Hematopoietic multipotent progenitor cell treated with erythropoietin and hydrocortisone succinate and interleukin-3 and kit ligand, for 17 days (in vitro differentiated cells): ENCODE measurements around the gene SAV1.
"Not testable (repeated sequence)": the region's sequence is repeated elsewhere in the genome, so short reads cannot be mapped to it uniquely, and the experiment has no call there.

Experiments
- DNase-seq: peaks from one replicate; pipeline ENCODE4 v3.0.0-alpha.2; 2015; ENCODE audit warnings: low spot score

Gene SAV1

DNA sequence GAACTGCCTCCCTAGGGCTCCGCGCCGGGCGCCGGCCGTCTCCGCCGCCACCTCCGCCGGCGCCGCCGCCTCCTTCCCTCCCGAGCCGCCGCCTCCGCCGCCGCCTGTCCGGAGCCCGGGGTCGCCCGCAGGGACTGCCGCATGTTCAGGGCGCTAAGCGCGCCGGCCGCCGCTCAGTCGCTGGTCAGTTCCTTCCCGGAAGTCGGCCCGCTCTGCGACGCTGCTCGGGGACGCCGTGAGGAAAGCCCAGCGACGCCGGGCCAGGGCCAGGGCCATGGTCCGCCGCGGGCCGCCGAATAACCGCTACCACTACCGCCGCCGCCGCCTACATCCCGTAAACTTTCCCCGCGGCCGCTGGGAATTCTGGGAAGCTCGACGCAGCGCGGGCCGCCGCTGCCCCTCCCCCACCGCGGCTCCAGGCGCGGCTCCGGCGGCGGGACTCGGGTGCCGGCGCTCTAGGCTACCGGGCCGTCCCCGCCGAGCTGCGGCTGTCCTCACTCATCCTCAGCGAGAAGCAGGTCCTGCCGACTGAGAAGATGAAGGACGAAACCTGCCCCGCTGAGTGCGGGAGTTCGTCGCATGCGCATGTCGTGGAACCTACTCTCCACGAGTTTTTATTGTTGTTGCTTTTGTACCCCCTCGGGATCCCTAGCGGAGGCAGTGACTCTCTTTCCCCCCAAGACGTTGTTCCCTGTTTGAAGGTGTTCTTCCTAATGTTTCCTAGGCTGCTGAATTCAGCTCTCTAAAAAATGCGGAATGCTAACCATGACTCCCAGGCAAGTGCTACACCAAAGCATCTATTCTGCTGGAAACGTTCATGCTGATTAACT lies at the start of gene SAV1:
SAV1 (minus strand) TSS at position 311 of the 830 bp plus-strand sequence. CDS start 339 bp downstream, outside the sequence.
- peak; percentile 76 for DNase-seq

DNA sequence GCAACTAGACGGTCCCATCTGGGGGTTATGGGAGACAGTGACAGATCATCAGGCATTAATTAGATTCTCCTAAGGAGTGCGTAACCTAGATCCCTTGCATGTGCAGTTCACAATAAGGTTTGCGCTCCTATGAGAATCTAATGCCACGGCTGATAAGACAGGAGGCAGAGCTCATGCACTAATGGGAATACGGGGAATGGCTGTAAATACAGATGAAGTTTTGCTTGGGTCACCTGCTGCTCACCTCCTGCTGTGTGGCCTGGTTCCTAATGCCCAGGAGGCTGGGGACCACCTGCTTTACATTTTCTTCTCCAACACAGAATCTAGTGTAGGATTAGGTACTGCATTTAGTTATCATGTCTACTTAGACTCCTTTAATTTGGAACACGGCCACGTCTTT lies 49.7 kb upstream of the SAV1 start:
- no peak for DNase-seq

- DNase-seq = peak; percentile 21
These were observed 46.5 kb upstream of the SAV1 start for GRCh38 chr14:50714450-50715073.

DNA sequence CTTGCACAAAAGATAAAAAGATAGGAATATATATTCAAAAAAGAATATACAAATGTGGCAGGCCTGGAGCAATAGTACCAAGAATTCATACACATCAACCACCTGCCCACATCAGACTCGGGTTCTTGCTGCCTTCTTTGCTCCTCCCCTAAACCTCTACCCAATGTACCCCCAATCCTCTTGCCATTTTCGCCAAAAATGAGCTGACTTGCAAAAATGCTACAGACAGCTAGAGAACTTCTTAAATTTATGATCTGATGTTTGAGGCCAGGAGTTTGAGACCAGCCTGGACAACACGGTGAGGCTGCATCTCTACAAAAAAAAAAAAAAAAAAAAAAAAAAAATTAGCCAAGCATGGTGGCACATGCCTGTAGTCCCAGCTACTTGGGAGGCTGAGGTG lies 42.9 kb upstream of the SAV1 start:
- no peak for DNase-seq

DNA sequence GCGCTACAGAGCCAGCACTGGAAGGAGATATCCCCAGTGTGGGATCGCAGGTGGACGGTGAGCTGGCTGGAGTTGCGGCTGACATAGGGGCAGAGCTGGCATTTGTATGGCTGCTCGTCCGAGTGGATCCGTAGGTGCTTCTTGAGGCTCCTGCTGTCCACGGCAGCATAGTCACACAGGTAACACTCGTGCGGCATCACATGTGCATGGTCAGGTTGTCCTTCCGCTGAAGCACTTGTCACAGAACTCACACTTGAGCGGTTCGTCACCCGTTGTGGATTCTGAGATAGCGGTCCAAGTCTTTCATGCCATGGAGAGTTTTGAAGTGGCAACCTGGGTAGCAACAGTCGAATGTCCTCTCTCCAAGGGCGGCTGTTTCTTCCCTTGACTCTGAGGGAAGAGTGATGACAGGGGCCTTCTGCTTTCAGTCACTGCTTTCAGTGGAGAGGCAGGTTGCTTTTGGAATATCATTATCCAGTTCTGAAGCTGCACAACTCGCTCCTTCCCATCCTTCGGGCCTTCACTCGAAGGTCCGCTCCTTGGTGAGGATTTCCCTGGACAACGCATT lies 37.0 kb upstream of the SAV1 start:
- no peak for DNase-seq

DNA sequence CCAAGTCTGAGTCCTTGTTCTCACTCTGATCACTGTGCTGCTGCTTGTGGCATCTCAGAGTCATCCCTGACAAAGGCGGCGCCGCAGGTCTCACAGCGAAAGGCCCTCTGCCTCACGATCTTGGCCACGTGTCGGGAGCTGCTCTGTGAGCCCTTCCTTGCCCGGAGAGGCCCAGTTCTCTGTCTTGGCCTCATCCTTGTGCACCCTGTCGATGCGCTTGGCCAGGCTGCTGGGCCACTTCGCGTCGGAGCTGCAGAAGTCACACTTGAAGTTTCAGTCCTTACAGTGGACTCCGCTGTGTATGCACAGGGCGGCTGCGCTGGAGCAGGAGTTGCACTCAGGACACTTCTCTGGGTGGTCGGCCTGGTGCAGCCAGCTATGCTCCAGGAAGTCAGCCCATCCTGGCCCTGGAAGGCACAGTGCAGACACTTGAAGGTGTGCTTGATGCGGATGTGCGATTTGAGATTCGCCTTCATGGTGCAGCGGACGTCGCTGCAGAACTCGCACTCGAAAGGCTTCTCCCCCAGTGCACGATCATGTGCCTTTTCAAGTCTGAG lies 36.4 kb upstream of the SAV1 start:
- no peak for DNase-seq

DNA sequence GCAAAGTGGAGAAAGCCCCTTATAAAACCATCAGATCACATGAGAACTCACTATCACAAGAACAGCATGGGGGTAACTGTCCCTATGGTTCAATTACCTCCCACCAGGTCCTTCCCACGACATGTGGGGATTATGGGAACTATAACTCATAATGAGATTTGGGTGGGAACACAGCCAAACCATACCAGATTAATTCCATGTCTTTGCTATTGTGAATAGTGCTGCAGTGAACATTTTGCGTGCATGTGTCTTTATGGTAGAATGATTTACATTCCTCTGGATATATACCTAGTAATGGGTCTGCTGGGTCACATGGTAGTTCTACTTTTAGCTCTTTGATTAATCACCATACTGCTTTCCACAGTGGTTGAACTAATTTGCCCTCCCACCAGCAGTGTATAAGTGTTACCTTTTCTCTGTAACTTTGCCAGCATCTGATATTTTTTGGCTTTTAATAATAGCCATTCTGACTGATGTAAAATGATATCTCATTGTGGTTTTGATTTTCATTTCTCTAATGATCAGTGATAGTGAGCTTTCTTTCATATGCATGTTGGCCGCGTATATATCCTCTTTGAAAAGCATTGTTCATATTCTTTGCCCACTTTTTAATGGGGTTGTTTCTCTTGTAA lies 29.7 kb upstream of the SAV1 start:
- DNase-seq = no peak

GRCh38 chr14:50694260-50694659 lies 26.2 kb upstream of the SAV1 start:
- not testable (repeated sequence) for DNase-seq

DNA sequence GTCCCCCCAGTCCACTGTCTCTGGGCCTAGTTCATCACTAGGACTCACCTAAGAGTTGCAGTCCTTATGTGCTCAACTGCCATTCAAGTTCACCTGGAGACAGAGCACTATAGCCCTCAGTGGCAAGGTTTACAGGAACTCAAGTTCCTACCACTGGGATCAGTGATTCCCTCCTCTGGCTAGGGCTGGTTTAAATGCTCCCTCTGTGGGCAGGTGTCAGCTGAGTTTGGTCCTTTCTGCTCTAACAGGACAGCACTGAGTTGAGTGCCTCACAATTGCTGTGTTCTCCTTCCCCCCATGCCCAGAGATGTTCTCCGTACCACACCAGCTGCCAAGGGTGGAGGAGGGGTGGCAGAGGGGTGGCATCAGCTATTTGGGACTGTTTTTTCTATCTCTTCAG lies 20.8 kb upstream of the SAV1 start:
- DNase-seq = no peak

DNA sequence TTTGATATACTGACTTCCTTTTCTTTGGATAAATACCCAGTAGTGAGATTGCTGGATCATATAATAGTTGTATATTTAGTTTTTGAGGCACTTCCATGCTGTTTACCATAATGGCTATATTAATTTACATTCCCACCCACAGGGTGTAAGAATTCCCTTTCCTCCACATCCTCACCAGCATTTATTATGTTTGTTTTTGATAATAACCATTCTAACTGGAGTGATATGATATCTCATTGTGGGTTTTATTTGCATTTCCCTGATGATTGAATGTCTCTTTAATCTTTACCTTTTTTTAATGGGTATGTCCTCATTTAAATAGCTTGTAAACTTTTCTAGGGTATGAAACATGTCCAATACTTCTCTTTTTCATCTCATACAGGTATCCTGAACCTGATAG lies 11.6 kb upstream of the SAV1 start:
- no peak for DNase-seq

- no peak for DNase-seq
These were observed 10.1 kb upstream of the SAV1 start for GRCh38 chr14:50678163-50678562.

DNA sequence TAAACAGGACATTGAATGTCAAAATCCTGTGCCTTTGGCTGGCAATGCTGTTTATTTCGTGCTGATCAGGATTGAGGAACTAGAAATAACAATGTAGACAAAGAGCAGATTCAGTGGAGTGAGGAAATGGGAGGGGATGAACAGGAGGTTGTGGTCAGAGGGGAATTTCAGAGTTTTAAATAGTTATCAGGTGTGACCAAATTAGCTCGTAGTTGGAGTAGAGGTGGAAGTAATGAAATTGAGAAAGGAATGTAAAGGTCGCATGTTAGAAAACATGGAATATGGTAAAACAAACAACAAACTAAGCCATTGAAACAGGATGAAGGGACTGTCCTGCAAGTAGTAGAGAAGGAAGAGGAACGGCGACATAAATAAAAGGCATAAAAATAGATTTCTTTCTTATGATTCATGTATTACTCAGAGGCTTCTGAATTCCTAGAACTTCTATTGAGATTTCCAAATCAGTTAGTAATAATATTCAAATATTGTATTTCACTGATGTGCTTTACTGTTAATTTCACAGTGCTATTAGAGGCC lies 9.5 kb upstream of the SAV1 start:
- no peak for DNase-seq

DNA sequence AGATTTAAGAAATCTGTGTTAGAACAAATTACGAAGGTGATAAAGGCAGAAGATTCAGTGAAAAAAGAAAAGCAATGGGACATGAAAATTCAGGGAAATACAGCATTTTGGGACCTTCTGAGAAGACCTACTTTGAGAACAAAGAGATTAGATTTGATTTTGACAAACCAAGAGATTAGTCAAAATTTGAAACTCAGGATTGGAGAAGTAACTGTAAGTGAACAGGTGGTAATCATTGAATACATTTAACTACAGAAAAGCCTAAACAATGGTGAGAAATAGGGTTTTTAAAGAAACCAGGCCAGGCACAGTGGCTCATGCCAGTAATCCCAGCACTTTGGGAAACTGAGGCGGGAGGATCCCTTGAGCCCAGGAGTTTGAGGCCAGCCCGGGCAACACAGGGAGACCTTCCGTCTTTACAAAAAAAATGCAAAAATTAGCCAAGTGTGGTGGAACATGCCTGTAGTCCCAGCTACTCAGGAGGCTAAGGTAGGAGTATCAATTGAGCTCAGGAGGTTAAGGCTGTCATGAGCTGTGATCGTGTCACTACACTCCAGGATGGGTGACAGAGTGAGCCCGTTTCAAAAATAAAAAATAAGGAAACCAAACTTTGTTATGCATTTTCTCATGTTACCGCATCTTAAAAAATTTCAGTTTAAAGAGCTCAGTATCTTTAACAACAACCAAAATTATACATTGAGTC lies 8.9 kb upstream of the SAV1 start:
- DNase-seq = no peak

GRCh38 chr14:50675597-50675996 lies 7.5 kb upstream of the SAV1 start:
- DNase-seq = no peak

DNA sequence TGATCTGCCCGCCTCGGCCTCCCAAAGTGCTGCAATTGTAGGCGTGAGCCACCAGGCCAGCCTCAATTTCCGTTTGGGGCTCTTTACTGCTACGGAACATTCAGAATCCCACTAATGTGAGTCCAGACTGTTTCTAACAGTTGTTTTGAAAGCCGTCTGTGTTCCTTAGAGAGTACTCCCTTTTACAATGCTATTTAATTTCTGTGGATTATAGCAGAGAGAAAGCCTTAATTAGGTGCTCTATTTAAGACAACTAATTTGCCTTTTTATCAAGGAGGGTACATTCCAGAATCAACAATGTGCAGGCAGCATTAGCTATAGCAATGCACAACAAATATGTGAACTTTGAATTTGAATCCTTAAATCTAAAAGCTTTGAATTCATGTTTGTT lies 2.8 kb upstream of the SAV1 start:
- DNase-seq = no peak

DNA sequence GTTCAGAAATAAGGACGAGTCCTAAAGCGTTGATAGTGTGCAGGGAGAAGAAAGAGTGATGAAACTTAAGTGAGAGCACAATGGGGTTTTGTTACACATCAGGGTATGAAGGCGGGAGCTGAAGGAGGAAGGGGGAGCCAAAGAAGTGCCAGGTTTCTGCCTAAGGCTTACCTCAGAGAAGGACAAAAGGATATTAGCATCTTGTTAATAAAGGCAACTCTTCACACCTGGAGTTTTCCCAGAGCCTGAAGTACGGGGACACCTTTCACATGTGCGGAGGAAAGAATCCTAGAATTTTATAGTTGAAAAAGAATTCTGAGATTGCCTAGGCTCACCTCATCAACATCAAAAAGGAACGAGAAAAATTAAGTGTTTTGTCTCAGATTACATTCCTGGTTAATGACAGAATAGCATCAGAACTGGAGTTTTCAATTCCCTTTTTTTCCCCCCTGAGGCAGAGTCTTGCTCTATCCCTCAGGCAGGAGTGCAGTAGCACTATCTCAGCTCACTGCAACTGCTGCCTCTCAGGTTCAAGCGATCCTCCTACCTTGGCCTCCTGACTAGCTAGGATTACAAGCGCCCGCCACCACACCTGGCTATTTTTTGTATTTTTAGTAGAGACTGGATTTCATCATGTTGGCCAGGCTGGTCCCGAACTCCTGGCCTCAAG lies 2.2 kb upstream of the SAV1 start:
- DNase-seq = no peak

DNA sequence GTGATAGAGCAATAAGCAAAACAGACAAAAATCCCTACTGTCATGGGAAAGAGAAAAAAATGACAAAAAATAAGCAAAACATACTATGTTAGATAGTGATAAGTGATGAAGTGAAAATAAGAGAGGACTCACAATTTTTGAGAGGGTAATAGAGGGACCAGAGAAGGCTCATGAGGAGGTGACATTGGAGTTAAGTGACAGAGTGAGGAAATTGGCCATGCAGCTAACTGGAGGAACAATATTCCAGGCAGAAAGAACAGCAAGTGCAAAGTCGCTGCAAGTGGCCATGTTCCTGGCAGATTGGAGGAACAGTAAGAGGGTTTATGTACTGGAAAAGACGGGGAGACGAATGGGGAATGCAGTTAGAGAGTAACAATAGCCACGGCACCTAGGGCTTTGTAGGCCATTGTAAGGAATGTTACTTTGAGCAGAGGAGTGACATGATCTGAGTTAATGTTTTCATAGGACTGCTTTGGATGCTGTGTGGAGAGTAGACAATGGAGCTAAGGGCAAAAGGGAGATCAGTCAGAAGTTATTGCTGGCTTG lies 1.4 kb upstream of the SAV1 start:
- DNase-seq = no peak

DNA sequence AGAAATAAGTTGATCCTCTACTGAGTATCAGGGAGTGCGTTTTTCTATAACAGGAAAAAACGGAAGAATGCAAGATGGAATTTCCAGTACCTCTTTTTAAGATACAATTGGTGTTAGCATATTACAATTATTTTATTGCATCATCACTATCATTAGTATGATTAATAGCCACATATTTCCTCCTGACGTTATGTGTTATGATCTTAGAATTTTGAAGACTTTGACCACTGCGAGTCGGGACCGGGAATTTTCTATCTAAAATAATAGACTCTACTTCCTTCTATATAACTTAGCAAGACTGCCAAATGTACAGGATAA lies 679 bp upstream of the SAV1 start:
- DNase-seq = no peak

GRCh38 chr14:50667684-50667995 lies 466 bp downstream of the SAV1 start:
- DNase-seq = peak; percentile 60

GRCh38 chr14:50666772-50667683 lies 1.1 kb downstream of the SAV1 start:
- peak; percentile 67 for DNase-seq
